HFFc6 (cell line): ENCODE measurements around the gene SSBP3. TPM values are rescaled to one million over a fixed set of nuclear protein-coding genes. Genes with fewer than 3 reads are reported as not detected.

ENCODE experiments used
- DNase-seq: peaks from one replicate; pipeline ENCODE4 v3.0.0-alpha.2; 2018
- H3K27ac Mint-ChIP-seq: 2 replicates; pipeline ENCODE4 v1.8.0; 2020; ENCODE audit warnings: mild to moderate bottlenecking, mixed read lengths
- H3K27me3 Mint-ChIP-seq: 2 replicates; pipeline ENCODE4 v1.8.0; 2021; ENCODE audit warnings: mild to moderate bottlenecking, moderate library complexity, mixed read lengths; ENCODE audit not compliant: insufficient read depth
- H3K36me3 Mint-ChIP-seq: 2 replicates; pipeline ENCODE4 v1.8.0; 2021; ENCODE audit warnings: low read depth, mixed read lengths
- H3K4me1 Mint-ChIP-seq: 2 replicates; pipeline ENCODE4 v1.8.0; 2020; ENCODE audit warnings: low read depth, mixed read lengths
- H3K4me3 Mint-ChIP-seq: 2 replicates; pipeline ENCODE4 v1.8.0; 2020; ENCODE audit warnings: mild to moderate bottlenecking, moderate library complexity, mixed read lengths
- H3K9me3 Mint-ChIP-seq: 2 replicates; pipeline ENCODE4 v1.8.0; 2020; ENCODE audit warnings: mild to moderate bottlenecking, mixed read lengths
- CTCF ChIP-seq: fragments of 200-600 bp; sonication (generic); IDR thresholded peaks from 2 replicates; pipeline ENCODE4 v1.5.0; 2021; ENCODE audit warnings: antibody characterized with exemption, mild to moderate bottlenecking
- total RNA-seq, 6 experiments: library from RNA; stranded (reverse); fragmentation: NEBNext Ultra II Directional; extraction: Animal tissue kit (Norgen Biotek cat#: 25700); gene quantifications; 2 replicates in 1 of 6; 3 replicates in 5 of 6; pipeline ENCODE4 v1.2.3, GENCODE V29; 2021

Gene SSBP3
- total RNA-seq, 6 experiments from 2014 or later: 42.3 to 72.2 (median 58.1) TPM

- no peak overlapping the region for H3K27ac Mint-ChIP-seq
- TF ChIP-seq CTCF: no peak
- DNase-seq: no peak
- peaks cover 6% of the 10 kb centered on the region for H3K4me1 Mint-ChIP-seq
- H3K27me3 Mint-ChIP-seq: peaks cover 4% of the 10 kb centered on the region
- H3K4me3 Mint-ChIP-seq: no peak overlapping the region
- H3K36me3 Mint-ChIP-seq: peaks cover under 1% of the 10 kb centered on the region
- no peaks in the 10 kb centered on the region for H3K9me3 Mint-ChIP-seq
These were observed 161.5 kb downstream of the SSBP3 start for GRCh38 chr1:54244655-54245054.

GRCh38 chr1:54243022-54243421, 163.2 kb downstream of the SSBP3 start:
- H3K27me3 Mint-ChIP-seq: peaks cover 4% of the 10 kb centered on the region
- no peak overlapping the region for H3K27ac Mint-ChIP-seq
- no peaks in the 10 kb centered on the region for H3K4me1 Mint-ChIP-seq
- no peak for DNase-seq
- no peaks in the 10 kb centered on the region; the same call in none of the 2 replicates for H3K36me3 Mint-ChIP-seq
- H3K4me3 Mint-ChIP-seq: no peak overlapping the region; the same call in 1 of the 2 replicates
- no peaks in the 10 kb centered on the region for H3K9me3 Mint-ChIP-seq
- TF ChIP-seq CTCF: no peak

GRCh38 chr1:54241364-54241763, 164.8 kb downstream of the SSBP3 start:
- no peak overlapping the region for H3K27ac Mint-ChIP-seq
- H3K4me1 Mint-ChIP-seq: no peaks in the 10 kb centered on the region
- TF ChIP-seq CTCF: no peak
- H3K9me3 Mint-ChIP-seq: no peaks in the 10 kb centered on the region
- peaks cover 13% of the 10 kb centered on the region for H3K36me3 Mint-ChIP-seq
- peaks cover 4% of the 10 kb centered on the region for H3K27me3 Mint-ChIP-seq
- no peak overlapping the region for H3K4me3 Mint-ChIP-seq
- no peak for DNase-seq

- 0 out of 2 replicates have a peak, but pooled peaks have one; percentile 16 for TF ChIP-seq CTCF
- no peak for DNase-seq
- no peaks in the 10 kb centered on the region for H3K9me3 Mint-ChIP-seq
- H3K27ac Mint-ChIP-seq: no peak overlapping the region
- H3K27me3 Mint-ChIP-seq: peaks cover 4% of the 10 kb centered on the region
- H3K4me1 Mint-ChIP-seq: no peaks in the 10 kb centered on the region
- peaks cover 13% of the 10 kb centered on the region for H3K36me3 Mint-ChIP-seq
- no peak overlapping the region for H3K4me3 Mint-ChIP-seq
These were observed 165.4 kb downstream of the SSBP3 start for GRCh38 chr1:54240741-54241335.

- no peak for DNase-seq
- H3K4me1 Mint-ChIP-seq: no peaks in the 10 kb centered on the region
- peaks cover 2% of the 10 kb centered on the region for H3K27me3 Mint-ChIP-seq
- no peaks in the 10 kb centered on the region for H3K9me3 Mint-ChIP-seq
- H3K36me3 Mint-ChIP-seq: peaks cover 13% of the 10 kb centered on the region
- no peak overlapping the region for H3K27ac Mint-ChIP-seq
- no peak for TF ChIP-seq CTCF
- H3K4me3 Mint-ChIP-seq: no peak overlapping the region
These were observed 166.6 kb downstream of the SSBP3 start for GRCh38 chr1:54239631-54240031.

- Mint-ChIP-seq H3K36me3 (peaks cover 13% of the 10 kb centered on the region), H3K4me3 (no peak overlapping the region), H3K9me3 (no peaks in the 10 kb centered on the region), H3K4me1 (no peaks in the 10 kb centered on the region), H3K27me3 (peaks cover 2% of the 10 kb centered on the region), H3K27ac (no peak overlapping the region)
- DNase-seq: no peak
- TF ChIP-seq CTCF: no peak
These were observed 167.2 kb downstream of the SSBP3 start for GRCh38 chr1:54239035-54239383.
